PFSK-1 (cell line): ENCODE data around the gene RASA3.

Experiments used
- POLR2AphosphoS5 ChIP-seq: IDR thresholded peaks from 2 replicates; pipeline ENCODE4 v1.6.1; 2012; ENCODE audit warnings: low read depth, mild to moderate bottlenecking, control low read depth, low read length, moderate library complexity
- TF ChIP-seq, protein P1 (sequence below), 2 experiments: IDR thresholded peaks; 2 replicates each; pipeline versions ENCODE4 v1.6.1 to v1.8.0; 2011 to 2012; ENCODE audit warnings: low read depth in 2 of 2, low read length in 2 of 2, control low read depth in 1 of 2, inconsistent platforms in 1 of 2, mild to moderate bottlenecking in 1 of 2, moderate library complexity in 1 of 2; ENCODE audit not compliant: insufficient read depth in 1 of 2

DNA sequence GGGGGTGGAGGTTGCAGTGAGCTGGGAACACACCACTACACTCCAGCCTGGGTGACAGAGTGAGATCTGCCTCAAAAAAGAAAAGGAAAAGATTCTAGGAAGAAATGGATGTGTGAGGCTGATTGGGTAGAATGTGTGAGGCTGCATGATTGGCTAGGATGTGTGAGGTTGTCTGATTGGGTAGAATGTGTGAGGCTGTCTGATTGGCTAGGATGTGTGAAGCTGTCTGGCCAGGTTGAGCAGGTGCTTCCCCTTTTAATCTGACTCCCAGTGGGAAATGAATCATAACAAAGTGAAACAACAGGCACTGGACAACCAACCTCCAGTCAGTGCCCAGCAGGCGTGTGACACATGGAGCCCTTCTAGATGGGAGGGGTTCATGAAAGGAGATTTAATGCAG lies 173.2 kb downstream of the RASA3 start:
- TF ChIP-seq, protein P1, sequence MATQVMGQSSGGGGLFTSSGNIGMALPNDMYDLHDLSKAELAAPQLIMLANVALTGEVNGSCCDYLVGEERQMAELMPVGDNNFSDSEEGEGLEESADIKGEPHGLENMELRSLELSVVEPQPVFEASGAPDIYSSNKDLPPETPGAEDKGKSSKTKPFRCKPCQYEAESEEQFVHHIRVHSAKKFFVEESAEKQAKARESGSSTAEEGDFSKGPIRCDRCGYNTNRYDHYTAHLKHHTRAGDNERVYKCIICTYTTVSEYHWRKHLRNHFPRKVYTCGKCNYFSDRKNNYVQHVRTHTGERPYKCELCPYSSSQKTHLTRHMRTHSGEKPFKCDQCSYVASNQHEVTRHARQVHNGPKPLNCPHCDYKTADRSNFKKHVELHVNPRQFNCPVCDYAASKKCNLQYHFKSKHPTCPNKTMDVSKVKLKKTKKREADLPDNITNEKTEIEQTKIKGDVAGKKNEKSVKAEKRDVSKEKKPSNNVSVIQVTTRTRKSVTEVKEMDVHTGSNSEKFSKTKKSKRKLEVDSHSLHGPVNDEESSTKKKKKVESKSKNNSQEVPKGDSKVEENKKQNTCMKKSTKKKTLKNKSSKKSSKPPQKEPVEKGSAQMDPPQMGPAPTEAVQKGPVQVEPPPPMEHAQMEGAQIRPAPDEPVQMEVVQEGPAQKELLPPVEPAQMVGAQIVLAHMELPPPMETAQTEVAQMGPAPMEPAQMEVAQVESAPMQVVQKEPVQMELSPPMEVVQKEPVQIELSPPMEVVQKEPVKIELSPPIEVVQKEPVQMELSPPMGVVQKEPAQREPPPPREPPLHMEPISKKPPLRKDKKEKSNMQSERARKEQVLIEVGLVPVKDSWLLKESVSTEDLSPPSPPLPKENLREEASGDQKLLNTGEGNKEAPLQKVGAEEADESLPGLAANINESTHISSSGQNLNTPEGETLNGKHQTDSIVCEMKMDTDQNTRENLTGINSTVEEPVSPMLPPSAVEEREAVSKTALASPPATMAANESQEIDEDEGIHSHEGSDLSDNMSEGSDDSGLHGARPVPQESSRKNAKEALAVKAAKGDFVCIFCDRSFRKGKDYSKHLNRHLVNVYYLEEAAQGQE (IDR thresholded peaks at IDR 0.05; ENCODE audit: insufficient read depth in 1 of 2, low read depth in 2 of 2, low read length in 2 of 2) = no peak
- TF ChIP-seq POLR2AphosphoS5 = no peak
